GM23338 (cell line): Measurements from ENCODE around the gene CPLX1. TPM values are rescaled to one million over a fixed set of nuclear protein-coding genes. Genes with fewer than 3 reads are reported as not detected.
A peak's percentile ranks its signal among the peaks of the same experiment; 100 is the strongest.

Experiments used
- ATAC-seq: fragments of 200-7000 bp; cut with Tn5 transposase; 3 replicates; pipeline ENCODE4 v1.9.1; 2020
- DNase-seq: peaks from one replicate; pipeline ENCODE4 v3.0.0-alpha.2; 2015; ENCODE audit warnings: low spot score
- H2AFZ ChIP-seq: fragments of 200-600 bp; sonication (generic); 2 replicates; pipeline ENCODE4 v1.8.0; 2016; ENCODE audit warnings: antibody characterized with exemption, mild to moderate bottlenecking, moderate library complexity
- H3F3A ChIP-seq: fragments of 200-600 bp; sonication (generic); replicated peaks from 2 replicates; pipeline ENCODE4 v1.8.0; 2017; ENCODE audit warnings: antibody characterized with exemption, mixed run types, low read depth
- H3K27ac ChIP-seq: fragments of 200-600 bp; sonication (generic); 2 replicates; pipeline ENCODE4 v1.6.1; 2016; ENCODE audit warnings: low read depth
- H3K27me3 ChIP-seq: fragments of 200-600 bp; sonication (generic); 2 replicates; pipeline ENCODE4 v1.8.0; 2016; ENCODE audit warnings: mild to moderate bottlenecking, mixed run types, moderate library complexity; ENCODE audit not compliant: insufficient read depth
- H3K36me3 ChIP-seq: fragments of 200-600 bp; sonication (generic); 2 replicates; pipeline ENCODE4 v1.8.0; 2016; ENCODE audit warnings: mild to moderate bottlenecking; ENCODE audit not compliant: insufficient read depth
- H3K4me1 ChIP-seq: fragments of 200-600 bp; sonication (generic); 2 replicates; pipeline ENCODE4 v1.8.0; 2016; ENCODE audit warnings: mild to moderate bottlenecking, moderate library complexity; ENCODE audit not compliant: insufficient read depth
- H3K4me2 ChIP-seq: fragments of 200-600 bp; sonication (generic); 2 replicates; pipeline ENCODE4 v1.7.1; 2017; ENCODE audit warnings: mixed run types
- H3K4me3 ChIP-seq: fragments of 200-600 bp; sonication (generic); 2 replicates; pipeline ENCODE4 v1.6.1; 2016; ENCODE audit warnings: mixed run types
- H3K79me2 ChIP-seq: fragments of 200-600 bp; sonication (generic); replicated peaks from 2 replicates; pipeline ENCODE4 v1.8.0; 2017; ENCODE audit warnings: mild to moderate bottlenecking; ENCODE audit not compliant: insufficient read depth
- H3K9me2 ChIP-seq: fragments of 200-600 bp; sonication (generic); 2 replicates; pipeline ENCODE4 v1.8.0; 2017; ENCODE audit not compliant: insufficient read depth
- H4K20me1 ChIP-seq: fragments of 200-600 bp; sonication (generic); replicated peaks from 2 replicates; pipeline ENCODE4 v1.8.0; 2017; ENCODE audit warnings: mild to moderate bottlenecking; ENCODE audit not compliant: insufficient read depth
- H3K27ac Mint-ChIP-seq: 2 replicates; pipeline ENCODE4 v1.8.0; 2020; ENCODE audit warnings: inconsistent platforms, mild to moderate bottlenecking, moderate library complexity, mixed read lengths
- H3K27me3 Mint-ChIP-seq: 3 replicates; pipeline ENCODE4 v1.8.0; 2022; ENCODE audit warnings: low read depth, mild to moderate bottlenecking, moderate library complexity, mixed read lengths, inconsistent platforms; ENCODE audit not compliant: insufficient read depth, poor library complexity
- H3K36me3 Mint-ChIP-seq: 3 replicates; pipeline ENCODE4 v1.8.0; 2021; ENCODE audit warnings: low read depth, mild to moderate bottlenecking, inconsistent platforms, moderate library complexity, mixed read lengths
- H3K4me1 Mint-ChIP-seq: 3 replicates; pipeline ENCODE4 v1.8.0; 2020; ENCODE audit warnings: mild to moderate bottlenecking, inconsistent platforms, mixed read lengths
- H3K4me3 Mint-ChIP-seq: 3 replicates; pipeline ENCODE4 v1.8.0; 2021; ENCODE audit warnings: moderate library complexity, mild to moderate bottlenecking, inconsistent platforms, mixed read lengths
- H3K9me3 Mint-ChIP-seq: 3 replicates; pipeline ENCODE4 v1.8.0; 2020; ENCODE audit warnings: moderate library complexity, mild to moderate bottlenecking, inconsistent platforms, mixed read lengths
- CREB1 ChIP-seq: fragments of 250-450 bp; sonication (Bioruptor Pico); IDR thresholded peaks from 2 replicates; pipeline ENCODE4 v1.5.0; 2020; ENCODE audit warnings: low read depth, mild to moderate bottlenecking, moderate library complexity
- CTCF ChIP-seq, 2 experiments: fragments of 200-600 bp in 1 of 2; sonication (generic) in 1 of 2; conservative IDR thresholded peaks; 2 replicates each; pipeline versions ENCODE4 v1.5.1 to v1.6.1; 2016 to 2017; ENCODE audit warnings: antibody characterized with exemption in 2 of 2, low read depth in 2 of 2, mild to moderate bottlenecking in 2 of 2, moderate library complexity in 1 of 2
- polyA plus RNA-seq: library from polyadenylated mRNA; unstranded; fragments of >200 nt; fragmentation: Nextera tagmentation; extraction: Ambion mirVana; gene quantifications from 2 replicates; pipeline ENCODE4 v1.2.1, GENCODE V29; 2016
- total RNA-seq: library from RNA; depleted of rRNA; stranded (reverse); fragments of >200 nt; shearing (Covaris generic); gene quantifications from 2 replicates; pipeline ENCODE4 v1.2.3, GENCODE V29; 2014
- TF ChIP-seq, protein P1 (sequence below): fragments of 250-450 bp; sonication (Bioruptor Pico); IDR thresholded peaks from 2 replicates; pipeline ENCODE4 v1.5.0; 2020; ENCODE audit warnings: mild to moderate bottlenecking, moderate library complexity

The CPLX1 gene
- total and polyA plus RNA-seq, 2 experiments from 2014 or later, result 0.86 to 0.97 TPM

- H3K4me3 Mint-ChIP-seq, result peak overlapping the region; percentile 55; the same call in 2 of the 3 replicates
- peak; percentile 18 for ATAC-seq
- peaks cover 61% of the 10 kb centered on the region for H3K27me3 ChIP-seq
Measured at GRCh38 chr4:823761-824460, 2.0 kb downstream of the CPLX1 start.

More at GRCh38 chr4:823761-824460, 2.0 kb downstream of the CPLX1 start:
- Histone ChIP-seq H3K27ac (no peak overlapping the region), H2AFZ (no peak overlapping the region), H3K9me2 (no peaks in the 10 kb centered on the region), H3F3A (no peaks in the 10 kb centered on the region), H3K79me2 (no peaks in the 10 kb centered on the region), H3K4me2 (no peak overlapping the region), H4K20me1 (no peaks in the 10 kb centered on the region), H3K4me3 (no peak overlapping the region), H3K36me3 (no peaks in the 10 kb centered on the region), H3K4me1 (no peaks in the 10 kb centered on the region)
- Mint-ChIP-seq H3K36me3 (no peaks in the 10 kb centered on the region; the same call in 2 of the 3 replicates), H3K9me3 (no peaks in the 10 kb centered on the region; the same call in 2 of the 3 replicates), H3K4me1 (peaks cover 5% of the 10 kb centered on the region; the same call in 1 of the 3 replicates), H3K27ac (no peak overlapping the region), H3K27me3 (peaks cover 77% of the 10 kb centered on the region)
- peak; percentile 38 for DNase-seq
- peak in 1 of 2 experiments; percentile 2; a peak in 1 of 4 replicates for TF ChIP-seq CTCF (conservative IDR thresholded peaks at IDR 0.05; ENCODE audit: low read depth in 2 of 2)
- TF ChIP-seq, protein P1, sequence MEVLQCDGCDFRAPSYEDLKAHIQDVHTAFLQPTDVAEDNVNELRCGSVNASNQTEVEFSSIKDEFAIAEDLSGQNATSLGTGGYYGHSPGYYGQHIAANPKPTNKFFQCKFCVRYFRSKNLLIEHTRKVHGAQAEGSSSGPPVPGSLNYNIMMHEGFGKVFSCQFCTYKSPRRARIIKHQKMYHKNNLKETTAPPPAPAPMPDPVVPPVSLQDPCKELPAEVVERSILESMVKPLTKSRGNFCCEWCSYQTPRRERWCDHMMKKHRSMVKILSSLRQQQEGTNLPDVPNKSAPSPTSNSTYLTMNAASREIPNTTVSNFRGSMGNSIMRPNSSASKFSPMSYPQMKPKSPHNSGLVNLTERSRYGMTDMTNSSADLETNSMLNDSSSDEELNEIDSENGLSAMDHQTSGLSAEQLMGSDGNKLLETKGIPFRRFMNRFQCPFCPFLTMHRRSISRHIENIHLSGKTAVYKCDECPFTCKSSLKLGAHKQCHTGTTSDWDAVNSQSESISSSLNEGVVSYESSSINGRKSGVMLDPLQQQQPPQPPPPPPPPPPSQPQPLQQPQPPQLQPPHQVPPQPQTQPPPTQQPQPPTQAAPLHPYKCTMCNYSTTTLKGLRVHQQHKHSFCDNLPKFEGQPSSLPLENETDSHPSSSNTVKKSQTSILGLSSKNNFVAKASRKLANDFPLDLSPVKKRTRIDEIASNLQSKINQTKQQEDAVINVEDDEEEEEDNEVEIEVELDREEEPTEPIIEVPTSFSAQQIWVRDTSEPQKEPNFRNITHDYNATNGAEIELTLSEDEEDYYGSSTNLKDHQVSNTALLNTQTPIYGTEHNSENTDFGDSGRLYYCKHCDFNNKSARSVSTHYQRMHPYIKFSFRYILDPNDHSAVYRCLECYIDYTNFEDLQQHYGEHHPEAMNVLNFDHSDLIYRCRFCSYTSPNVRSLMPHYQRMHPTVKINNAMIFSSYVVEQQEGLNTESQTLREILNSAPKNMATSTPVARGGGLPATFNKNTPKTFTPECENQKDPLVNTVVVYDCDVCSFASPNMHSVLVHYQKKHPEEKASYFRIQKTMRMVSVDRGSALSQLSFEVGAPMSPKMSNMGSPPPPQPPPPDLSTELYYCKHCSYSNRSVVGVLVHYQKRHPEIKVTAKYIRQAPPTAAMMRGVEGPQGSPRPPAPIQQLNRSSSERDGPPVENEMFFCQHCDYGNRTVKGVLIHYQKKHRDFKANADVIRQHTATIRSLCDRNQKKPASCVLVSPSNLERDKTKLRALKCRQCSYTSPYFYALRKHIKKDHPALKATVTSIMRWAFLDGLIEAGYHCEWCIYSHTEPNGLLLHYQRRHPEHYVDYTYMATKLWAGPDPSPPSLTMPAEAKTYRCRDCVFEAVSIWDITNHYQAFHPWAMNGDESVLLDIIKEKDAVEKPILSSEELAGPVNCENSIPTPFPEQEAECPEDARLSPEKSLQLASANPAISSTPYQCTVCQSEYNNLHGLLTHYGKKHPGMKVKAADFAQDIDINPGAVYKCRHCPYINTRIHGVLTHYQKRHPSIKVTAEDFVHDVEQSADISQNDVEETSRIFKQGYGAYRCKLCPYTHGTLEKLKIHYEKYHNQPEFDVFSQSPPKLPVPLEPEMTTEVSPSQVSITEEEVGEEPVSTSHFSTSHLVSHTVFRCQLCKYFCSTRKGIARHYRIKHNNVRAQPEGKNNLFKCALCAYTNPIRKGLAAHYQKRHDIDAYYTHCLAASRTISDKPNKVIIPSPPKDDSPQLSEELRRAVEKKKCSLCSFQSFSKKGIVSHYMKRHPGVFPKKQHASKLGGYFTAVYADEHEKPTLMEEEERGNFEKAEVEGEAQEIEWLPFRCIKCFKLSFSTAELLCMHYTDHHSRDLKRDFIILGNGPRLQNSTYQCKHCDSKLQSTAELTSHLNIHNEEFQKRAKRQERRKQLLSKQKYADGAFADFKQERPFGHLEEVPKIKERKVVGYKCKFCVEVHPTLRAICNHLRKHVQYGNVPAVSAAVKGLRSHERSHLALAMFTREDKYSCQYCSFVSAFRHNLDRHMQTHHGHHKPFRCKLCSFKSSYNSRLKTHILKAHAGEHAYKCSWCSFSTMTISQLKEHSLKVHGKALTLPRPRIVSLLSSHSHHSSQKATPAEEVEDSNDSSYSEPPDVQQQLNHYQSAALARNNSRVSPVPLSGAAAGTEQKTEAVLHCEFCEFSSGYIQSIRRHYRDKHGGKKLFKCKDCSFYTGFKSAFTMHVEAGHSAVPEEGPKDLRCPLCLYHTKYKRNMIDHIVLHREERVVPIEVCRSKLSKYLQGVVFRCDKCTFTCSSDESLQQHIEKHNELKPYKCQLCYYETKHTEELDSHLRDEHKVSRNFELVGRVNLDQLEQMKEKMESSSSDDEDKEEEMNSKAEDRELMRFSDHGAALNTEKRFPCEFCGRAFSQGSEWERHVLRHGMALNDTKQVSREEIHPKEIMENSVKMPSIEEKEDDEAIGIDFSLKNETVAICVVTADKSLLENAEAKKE, result no peak
- no peak for TF ChIP-seq CREB1
